A549 (cell line): Measurements from ENCODE around the gene C1QL1.
"Not testable (repeated sequence)": the region's sequence is repeated elsewhere in the genome, so short reads cannot be mapped to it uniquely, and the experiment has no call there.

Experiments used
- CEBPB ChIP-seq, 2 experiments: fragments of >200 bp in 1 of 2; sonication (Bioruptor Twin) in 1 of 2; formaldehyde crosslinking in 1 of 2; IDR thresholded peaks; 2 replicates each; pipeline ENCODE4 v1.6.1; 2012 to 2016
- EP300 ChIP-seq, 2 experiments: fragments of >200 bp; sonication (Bioruptor Twin); formaldehyde crosslinking; IDR thresholded peaks; 2 replicates in 1 of 2; 3 replicates in 1 of 2; pipeline ENCODE4 v1.6.1; 2016 to 2017
- MAZ ChIP-seq: fragments of 150-350 bp; IDR thresholded peaks from 2 replicates; pipeline ENCODE4 v1.6.1; 2014; ENCODE audit warnings: antibody characterized with exemption, low read depth, low read length, borderline replicate concordance
- POLR2A ChIP-seq: IDR thresholded peaks from 2 replicates; pipeline ENCODE4 v1.6.1; 2012; ENCODE audit warnings: mild to moderate bottlenecking, low read length
- RAD21 ChIP-seq, 2 experiments: fragments of >200 bp in 1 of 2; sonication (Bioruptor Twin) in 1 of 2; formaldehyde crosslinking in 1 of 2; IDR thresholded peaks in 1 of 2; conservative IDR thresholded peaks in 1 of 2; 2 replicates in 1 of 2; 3 replicates in 1 of 2; pipeline ENCODE4 v1.6.1; 2012 to 2018; ENCODE audit warnings: inconsistent platforms in 1 of 2
- RCOR1 ChIP-seq: fragments of 150-350 bp; IDR thresholded peaks from 2 replicates; pipeline ENCODE4 v1.6.1; 2014; ENCODE audit warnings: antibody characterized with exemption, low read length, low read depth
- RFX5 ChIP-seq: fragments of 450-650 bp; IDR thresholded peaks from 2 replicates; pipeline ENCODE4 v1.7.1; 2014; ENCODE audit warnings: antibody characterized with exemption, mild to moderate bottlenecking, moderate library complexity
- SMC3 ChIP-seq: fragments of >200 bp; sonication (Bioruptor Twin); formaldehyde crosslinking; IDR thresholded peaks from 3 replicates; pipeline ENCODE4 v1.6.1; 2018; ENCODE audit warnings: inconsistent platforms
- TFCP2L1 ChIP-seq: fragments of 250-450 bp; sonication (Bioruptor Pico); IDR thresholded peaks from 2 replicates; pipeline ENCODE4 v1.5.0; 2021; ENCODE audit warnings: mild to moderate bottlenecking
- TF ChIP-seq, protein P1 (sequence below): fragments of >200 bp; sonication (Bioruptor Twin); formaldehyde crosslinking; IDR thresholded peaks from 3 replicates; pipeline ENCODE4 v1.5.1; 2016
- TF ChIP-seq, protein P2 (sequence below): IDR thresholded peaks from 2 replicates; pipeline ENCODE4 v1.6.1; 2012
- TF ChIP-seq, protein P3 (sequence below): fragments of 450-650 bp; IDR thresholded peaks from 2 replicates; pipeline ENCODE4 v1.6.1; 2014; ENCODE audit warnings: antibody characterized with exemption
- TF ChIP-seq, protein P4 (sequence below): fragments of 250-450 bp; sonication (Bioruptor Pico); IDR thresholded peaks from 2 replicates; pipeline ENCODE4 v1.5.0; 2021; ENCODE audit warnings: mild to moderate bottlenecking, moderate library complexity, borderline replicate concordance

DNA sequence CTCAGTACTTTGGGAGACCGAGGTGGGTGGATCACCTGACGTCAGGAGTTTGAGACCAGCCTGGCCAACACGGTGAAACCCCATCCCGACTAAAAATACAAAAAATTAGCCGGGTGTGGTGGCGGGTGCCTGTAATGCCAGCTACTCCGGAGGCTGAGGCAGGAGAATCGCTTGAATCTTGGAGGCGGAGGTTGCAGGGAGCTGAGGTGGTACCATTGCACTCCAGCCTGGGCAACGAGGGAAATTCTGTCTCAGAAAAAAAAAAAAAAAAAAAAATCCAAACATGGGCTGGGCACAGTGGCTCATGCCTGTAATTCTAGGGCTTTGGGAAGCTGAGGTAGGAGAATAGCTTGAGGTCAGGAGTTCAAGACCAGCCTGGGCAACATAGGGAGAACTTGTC lies 22.5 kb downstream of the C1QL1 start:
- TF ChIP-seq, protein P1, sequence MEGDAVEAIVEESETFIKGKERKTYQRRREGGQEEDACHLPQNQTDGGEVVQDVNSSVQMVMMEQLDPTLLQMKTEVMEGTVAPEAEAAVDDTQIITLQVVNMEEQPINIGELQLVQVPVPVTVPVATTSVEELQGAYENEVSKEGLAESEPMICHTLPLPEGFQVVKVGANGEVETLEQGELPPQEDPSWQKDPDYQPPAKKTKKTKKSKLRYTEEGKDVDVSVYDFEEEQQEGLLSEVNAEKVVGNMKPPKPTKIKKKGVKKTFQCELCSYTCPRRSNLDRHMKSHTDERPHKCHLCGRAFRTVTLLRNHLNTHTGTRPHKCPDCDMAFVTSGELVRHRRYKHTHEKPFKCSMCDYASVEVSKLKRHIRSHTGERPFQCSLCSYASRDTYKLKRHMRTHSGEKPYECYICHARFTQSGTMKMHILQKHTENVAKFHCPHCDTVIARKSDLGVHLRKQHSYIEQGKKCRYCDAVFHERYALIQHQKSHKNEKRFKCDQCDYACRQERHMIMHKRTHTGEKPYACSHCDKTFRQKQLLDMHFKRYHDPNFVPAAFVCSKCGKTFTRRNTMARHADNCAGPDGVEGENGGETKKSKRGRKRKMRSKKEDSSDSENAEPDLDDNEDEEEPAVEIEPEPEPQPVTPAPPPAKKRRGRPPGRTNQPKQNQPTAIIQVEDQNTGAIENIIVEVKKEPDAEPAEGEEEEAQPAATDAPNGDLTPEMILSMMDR, result not testable (repeated sequence)
- TF ChIP-seq EP300 (IDR thresholded peaks at IDR 0.05); CEBPB (IDR thresholded peaks at IDR 0.05); TFCP2L1 (CRISPR knock-in tag); MAZ; POLR2A; RCOR1; RFX5; RAD21 (conservative IDR thresholded peaks at IDR 0.05 in 1 of 2, IDR thresholded peaks at IDR 0.05 in 1 of 2); SMC3: not testable (repeated sequence)
- TF ChIP-seq, protein P2, sequence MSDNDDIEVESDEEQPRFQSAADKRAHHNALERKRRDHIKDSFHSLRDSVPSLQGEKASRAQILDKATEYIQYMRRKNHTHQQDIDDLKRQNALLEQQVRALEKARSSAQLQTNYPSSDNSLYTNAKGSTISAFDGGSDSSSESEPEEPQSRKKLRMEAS, result not testable (repeated sequence)
- TF ChIP-seq, protein P3, sequence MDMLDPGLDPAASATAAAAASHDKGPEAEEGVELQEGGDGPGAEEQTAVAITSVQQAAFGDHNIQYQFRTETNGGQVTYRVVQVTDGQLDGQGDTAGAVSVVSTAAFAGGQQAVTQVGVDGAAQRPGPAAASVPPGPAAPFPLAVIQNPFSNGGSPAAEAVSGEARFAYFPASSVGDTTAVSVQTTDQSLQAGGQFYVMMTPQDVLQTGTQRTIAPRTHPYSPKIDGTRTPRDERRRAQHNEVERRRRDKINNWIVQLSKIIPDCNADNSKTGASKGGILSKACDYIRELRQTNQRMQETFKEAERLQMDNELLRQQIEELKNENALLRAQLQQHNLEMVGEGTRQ, result not testable (repeated sequence)
- TF ChIP-seq, protein P4, sequence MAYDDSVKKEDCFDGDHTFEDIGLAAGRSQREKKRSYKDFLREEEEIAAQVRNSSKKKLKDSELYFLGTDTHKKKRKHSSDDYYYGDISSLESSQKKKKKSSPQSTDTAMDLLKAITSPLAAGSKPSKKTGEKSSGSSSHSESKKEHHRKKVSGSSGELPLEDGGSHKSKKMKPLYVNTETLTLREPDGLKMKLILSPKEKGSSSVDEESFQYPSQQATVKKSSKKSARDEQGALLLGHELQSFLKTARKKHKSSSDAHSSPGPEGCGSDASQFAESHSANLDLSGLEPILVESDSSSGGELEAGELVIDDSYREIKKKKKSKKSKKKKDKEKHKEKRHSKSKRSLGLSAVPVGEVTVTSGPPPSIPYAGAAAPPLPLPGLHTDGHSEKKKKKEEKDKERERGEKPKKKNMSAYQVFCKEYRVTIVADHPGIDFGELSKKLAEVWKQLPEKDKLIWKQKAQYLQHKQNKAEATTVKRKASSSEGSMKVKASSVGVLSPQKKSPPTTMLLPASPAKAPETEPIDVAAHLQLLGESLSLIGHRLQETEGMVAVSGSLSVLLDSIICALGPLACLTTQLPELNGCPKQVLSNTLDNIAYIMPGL (CRISPR knock-in tag), result not testable (repeated sequence)
